ENCODE results near the gene PNPLA4.

GRCh38 chrX:7921750-7922149 lies 5.5 kb downstream of the PNPLA4 start:
- TF ChIP-seq CTCF (IDR thresholded peaks at IDR 0.05; ENCODE audit: low read depth, low read length, missing input control) (no peak), REST (IDR thresholded peaks at IDR 0.05) (no peak), YY1 (IDR thresholded peaks at IDR 0.05) (no peak), JUND (IDR thresholded peaks at IDR 0.05) (no peak), TAF1 (conservative IDR thresholded peaks at IDR 0.05) (no peak), RAD21 (IDR thresholded peaks at IDR 0.05) (no peak), SP1 (IDR thresholded peaks at IDR 0.05) (no peak), MAX (IDR thresholded peaks at IDR 0.05) (no peak), GABPA (IDR thresholded peaks at IDR 0.05 in 1 of 2, conservative IDR thresholded peaks at IDR 0.05 in 1 of 2) (no peak), ZBTB33 (IDR thresholded peaks at IDR 0.05) (no peak), ATF3 (IDR thresholded peaks at IDR 0.05) (no peak), FOXA1 (IDR thresholded peaks at IDR 0.05) (no peak), EGR1 (IDR thresholded peaks at IDR 0.05; ENCODE audit: low read depth in 2 of 2) (no peak), HNF4G (IDR thresholded peaks at IDR 0.05) (no peak)

All from liver (tissue), 3 donors.